Neural crest cell (in vitro differentiated cells): ENCODE data around the gene NPNT. TPM values are rescaled to one million over a fixed set of nuclear protein-coding genes. Genes with fewer than 3 reads are reported as not detected.

ENCODE experiments used
- DNase-seq: peaks from one replicate; pipeline ENCODE4 v3.0.0; 2021; ENCODE audit warnings: low read depth, mixed read lengths, low spot score
- H3K27ac Mint-ChIP-seq: one replicate; pipeline ENCODE4 v1.8.0; 2021; ENCODE audit warnings: mild to moderate bottlenecking, mixed read lengths; ENCODE audit not compliant: unreplicated experiment
- H3K27me3 Mint-ChIP-seq: 2 replicates; pipeline ENCODE4 v1.8.0; 2021; ENCODE audit warnings: low read depth, mild to moderate bottlenecking, mixed read lengths
- H3K36me3 Mint-ChIP-seq: 2 replicates; pipeline ENCODE4 v1.8.0; 2021; ENCODE audit warnings: low read depth, mild to moderate bottlenecking, mixed read lengths
- H3K4me1 Mint-ChIP-seq: 2 replicates; pipeline ENCODE4 v1.8.0; 2021; ENCODE audit warnings: mixed read lengths
- H3K4me3 Mint-ChIP-seq: one replicate; pipeline ENCODE4 v1.8.0; 2021; ENCODE audit warnings: mild to moderate bottlenecking, mixed read lengths
- H3K9me3 Mint-ChIP-seq: 2 replicates; pipeline ENCODE4 v1.8.0; 2021; ENCODE audit warnings: mixed read lengths
- total RNA-seq: library from RNA; stranded (reverse); gene quantifications from 2 replicates; pipeline ENCODE4 v1.2.1, GENCODE V29; 2021
- TF ChIP-seq, protein P1 (sequence below): fragments of 200-600 bp; sonication (generic); conservative IDR thresholded peaks from 2 replicates; pipeline ENCODE4 v1.5.0; 2021; ENCODE audit warnings: antibody characterized with exemption, mild to moderate bottlenecking

Gene NPNT
- total RNA-seq, 1 donor from 2014 or later: not detected

DNA sequence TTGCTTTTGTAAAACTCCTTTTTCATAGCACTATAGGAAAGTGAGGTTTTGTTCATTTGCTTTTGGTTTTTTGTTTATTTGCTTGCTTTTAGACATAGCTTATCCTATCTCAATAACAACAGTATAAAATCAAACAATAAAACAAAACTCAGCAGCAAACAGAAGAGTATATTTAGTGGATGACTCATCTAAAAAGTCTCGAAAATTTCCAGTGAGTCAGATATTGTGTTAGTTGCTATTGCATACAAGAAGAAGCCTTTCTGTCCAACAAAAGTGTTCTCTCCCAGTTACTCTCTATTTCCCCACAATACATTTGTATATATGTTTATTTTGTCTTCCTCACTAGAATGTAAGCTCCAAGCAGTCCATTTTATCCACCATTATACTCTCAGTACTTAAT is 36.0 kb upstream of the NPNT start:
- peaks cover 41% of the 10 kb centered on the region for H3K36me3 Mint-ChIP-seq
- TF ChIP-seq, protein P1, sequence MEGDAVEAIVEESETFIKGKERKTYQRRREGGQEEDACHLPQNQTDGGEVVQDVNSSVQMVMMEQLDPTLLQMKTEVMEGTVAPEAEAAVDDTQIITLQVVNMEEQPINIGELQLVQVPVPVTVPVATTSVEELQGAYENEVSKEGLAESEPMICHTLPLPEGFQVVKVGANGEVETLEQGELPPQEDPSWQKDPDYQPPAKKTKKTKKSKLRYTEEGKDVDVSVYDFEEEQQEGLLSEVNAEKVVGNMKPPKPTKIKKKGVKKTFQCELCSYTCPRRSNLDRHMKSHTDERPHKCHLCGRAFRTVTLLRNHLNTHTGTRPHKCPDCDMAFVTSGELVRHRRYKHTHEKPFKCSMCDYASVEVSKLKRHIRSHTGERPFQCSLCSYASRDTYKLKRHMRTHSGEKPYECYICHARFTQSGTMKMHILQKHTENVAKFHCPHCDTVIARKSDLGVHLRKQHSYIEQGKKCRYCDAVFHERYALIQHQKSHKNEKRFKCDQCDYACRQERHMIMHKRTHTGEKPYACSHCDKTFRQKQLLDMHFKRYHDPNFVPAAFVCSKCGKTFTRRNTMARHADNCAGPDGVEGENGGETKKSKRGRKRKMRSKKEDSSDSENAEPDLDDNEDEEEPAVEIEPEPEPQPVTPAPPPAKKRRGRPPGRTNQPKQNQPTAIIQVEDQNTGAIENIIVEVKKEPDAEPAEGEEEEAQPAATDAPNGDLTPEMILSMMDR: no peak
- no peaks in the 10 kb centered on the region for H3K4me1 Mint-ChIP-seq
- DNase-seq: no peak
- peaks cover 4% of the 10 kb centered on the region for H3K27me3 Mint-ChIP-seq
- H3K4me3 Mint-ChIP-seq: no peak overlapping the region
- no peak overlapping the region for H3K27ac Mint-ChIP-seq
- peaks cover 31% of the 10 kb centered on the region for H3K9me3 Mint-ChIP-seq

DNA sequence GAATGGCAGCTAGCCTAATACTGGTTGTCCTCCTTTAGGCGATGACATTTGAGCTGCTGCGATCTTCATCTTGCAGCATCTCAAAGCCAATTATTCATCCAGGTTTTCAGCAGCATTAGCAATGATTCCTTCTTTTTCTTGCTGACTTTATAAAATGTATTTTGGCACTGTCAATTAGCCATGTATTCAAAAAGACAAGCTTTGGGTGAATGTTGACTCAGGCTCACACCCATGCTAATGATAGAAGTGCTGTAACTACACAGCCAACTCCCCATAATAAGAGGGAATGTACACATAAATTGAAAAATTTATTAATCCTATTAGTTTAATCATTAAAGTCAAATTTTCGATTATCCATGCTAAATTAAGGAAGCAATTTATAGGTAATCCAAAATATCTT is 24.3 kb upstream of the NPNT start:
- Mint-ChIP-seq H3K9me3 (no peaks in the 10 kb centered on the region), H3K27ac (no peak overlapping the region), H3K4me1 (no peaks in the 10 kb centered on the region), H3K4me3 (no peak overlapping the region), H3K27me3 (peaks cover 11% of the 10 kb centered on the region), H3K36me3 (no peaks in the 10 kb centered on the region)
- TF ChIP-seq, protein P1: no peak
- DNase-seq: no peak

DNA sequence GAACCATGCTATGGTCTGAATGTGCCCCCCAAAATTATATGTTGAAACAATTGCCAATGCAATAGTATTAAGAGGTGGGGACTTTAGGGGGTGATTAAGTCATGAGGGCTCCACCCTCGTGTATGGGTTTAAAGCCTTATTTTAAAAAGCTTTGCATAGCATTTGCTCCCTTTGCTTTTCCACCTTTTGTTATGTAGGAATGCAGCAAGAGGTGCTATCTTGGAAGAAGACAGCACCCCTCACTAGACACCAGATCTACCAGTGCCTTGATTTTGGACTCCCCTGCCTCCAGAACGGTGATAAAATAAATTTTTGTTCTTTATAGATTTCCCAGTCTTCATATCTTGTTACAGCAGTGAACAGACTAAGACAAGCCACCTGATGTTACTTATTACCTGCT is 23.3 kb upstream of the NPNT start:
- H3K36me3 Mint-ChIP-seq: no peaks in the 10 kb centered on the region
- H3K9me3 Mint-ChIP-seq: no peaks in the 10 kb centered on the region
- H3K4me3 Mint-ChIP-seq: no peak overlapping the region
- no peak for DNase-seq
- H3K4me1 Mint-ChIP-seq: no peaks in the 10 kb centered on the region
- H3K27ac Mint-ChIP-seq: no peak overlapping the region
- H3K27me3 Mint-ChIP-seq: peaks cover 11% of the 10 kb centered on the region
- TF ChIP-seq, protein P1: no peak

DNA sequence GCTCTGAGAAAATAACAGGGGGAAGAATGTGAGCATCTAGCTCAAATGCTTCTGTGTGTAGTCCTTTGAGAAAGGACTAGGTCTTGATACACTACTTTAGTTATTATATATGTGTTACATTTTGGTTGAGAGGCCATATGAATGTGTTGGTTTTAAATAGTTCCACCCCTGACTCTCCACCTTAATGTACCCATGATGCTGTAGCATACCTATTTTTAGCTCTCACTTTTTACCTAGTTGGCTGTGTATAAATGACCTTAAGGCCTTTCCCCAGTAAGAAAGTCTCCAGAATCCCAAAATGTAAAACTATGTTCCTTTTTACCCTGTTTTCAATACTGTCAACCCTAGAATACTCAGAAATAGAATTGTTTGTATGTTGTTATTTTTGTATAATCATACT is 20.0 kb upstream of the NPNT start:
- Mint-ChIP-seq H3K36me3 (no peaks in the 10 kb centered on the region), H3K27ac (no peak overlapping the region), H3K9me3 (no peaks in the 10 kb centered on the region), H3K27me3 (peaks cover 9% of the 10 kb centered on the region), H3K4me3 (no peak overlapping the region), H3K4me1 (no peaks in the 10 kb centered on the region)
- TF ChIP-seq, protein P1: no peak
- no peak for DNase-seq

DNA sequence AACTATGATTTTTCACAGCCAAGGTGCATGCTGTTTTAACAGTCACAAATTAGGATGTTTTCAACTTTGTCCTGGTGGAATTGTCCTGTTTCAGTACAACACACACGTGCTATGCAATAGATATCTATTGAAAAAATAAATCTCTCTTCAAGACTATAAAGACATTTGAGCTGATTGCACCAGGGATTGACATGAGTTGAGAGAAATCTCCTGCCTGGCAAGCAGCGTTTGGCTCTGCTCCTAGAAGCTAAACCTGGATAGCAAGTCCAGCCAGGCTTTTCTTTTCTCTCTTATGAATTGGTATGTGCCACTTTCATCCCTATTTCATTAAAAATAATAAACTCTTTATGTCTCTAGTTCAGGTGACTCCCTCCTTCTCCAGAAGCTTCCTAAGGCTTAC is 16.6 kb upstream of the NPNT start:
- H3K36me3 Mint-ChIP-seq: no peaks in the 10 kb centered on the region
- no peaks in the 10 kb centered on the region for H3K9me3 Mint-ChIP-seq
- DNase-seq: no peak
- peaks cover 10% of the 10 kb centered on the region for H3K27me3 Mint-ChIP-seq
- TF ChIP-seq, protein P1: no peak
- no peak overlapping the region for H3K4me3 Mint-ChIP-seq
- H3K27ac Mint-ChIP-seq: no peak overlapping the region
- no peaks in the 10 kb centered on the region for H3K4me1 Mint-ChIP-seq

DNA sequence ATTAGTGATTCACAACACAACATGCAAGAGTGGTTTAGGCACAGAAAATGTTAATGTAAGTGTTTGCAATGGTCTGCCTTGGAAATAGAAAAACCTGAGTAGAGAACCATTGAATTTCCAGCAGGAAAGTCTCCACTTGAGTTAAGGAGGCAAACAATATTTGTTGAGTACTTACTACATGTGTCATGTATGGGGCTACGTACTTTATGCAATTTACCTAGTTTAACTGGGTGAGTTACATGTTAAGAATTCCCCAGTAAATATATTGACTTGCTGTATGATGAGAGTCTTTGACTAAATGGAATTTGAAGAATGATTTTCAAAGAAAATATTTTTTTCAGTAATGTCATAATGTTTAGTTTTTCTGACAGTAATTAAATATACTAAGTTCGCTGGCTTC is 7.8 kb upstream of the NPNT start:
- Mint-ChIP-seq H3K4me1 (no peaks in the 10 kb centered on the region), H3K9me3 (no peaks in the 10 kb centered on the region), H3K36me3 (no peaks in the 10 kb centered on the region), H3K27me3 (peaks cover 48% of the 10 kb centered on the region), H3K27ac (no peak overlapping the region), H3K4me3 (no peak overlapping the region)
- no peak for DNase-seq
- TF ChIP-seq, protein P1: no peak
